WTC11 (cell line): ENCODE results near the gene TOP2B.

Experiments
- ATF1 ChIP-seq: sonication (generic); formaldehyde crosslinking; IDR thresholded peaks from 2 replicates; pipeline ENCODE4 v1.8.1; 2023; ENCODE audit warnings: mild to moderate bottlenecking, moderate library complexity, missing genetic modification reagents
- CBFB ChIP-seq: sonication (generic); formaldehyde crosslinking; IDR thresholded peaks from 2 replicates; pipeline ENCODE4 v1.8.1; 2022; ENCODE audit warnings: mild to moderate bottlenecking, low read depth, missing genetic modification reagents
- ESRRA ChIP-seq: sonication (generic); formaldehyde crosslinking; IDR thresholded peaks from 2 replicates; pipeline ENCODE4 v1.8.1; 2022; ENCODE audit warnings: mild to moderate bottlenecking, missing genetic modification reagents, borderline replicate concordance
- JAZF1 ChIP-seq: fragments of 250-450 bp; sonication (Bioruptor Pico); IDR thresholded peaks from 2 replicates; pipeline ENCODE4 v1.9.0; 2021; ENCODE audit warnings: moderate library complexity, mild to moderate bottlenecking, inconsistent platforms
- RELA ChIP-seq: sonication (generic); formaldehyde crosslinking; IDR thresholded peaks from 2 replicates; pipeline ENCODE4 v1.8.1; 2022; ENCODE audit warnings: missing genetic modification reagents, mild to moderate bottlenecking, borderline replicate concordance
- SOX15 ChIP-seq: fragments of 250-450 bp; sonication (Bioruptor Pico); IDR thresholded peaks from 2 replicates; pipeline ENCODE4 v1.9.0; 2021; ENCODE audit warnings: mild to moderate bottlenecking
- TP53 ChIP-seq: sonication (generic); formaldehyde crosslinking; IDR thresholded peaks from 2 replicates; pipeline ENCODE4 v1.8.1; 2023; ENCODE audit warnings: mild to moderate bottlenecking, missing genetic modification reagents
- ZNF263 ChIP-seq: sonication (generic); formaldehyde crosslinking; IDR thresholded peaks from 2 replicates; pipeline ENCODE4 v1.8.1; 2022; ENCODE audit warnings: low read depth, mild to moderate bottlenecking, moderate library complexity, missing genetic modification reagents
- TF ChIP-seq, protein P1 (sequence below): fragments of 200-600 bp; IDR thresholded peaks from 2 replicates; pipeline ENCODE4 v1.8.0; 2022; ENCODE audit warnings: antibody characterized with exemption
- TF ChIP-seq, protein P2 (sequence below): sonication (generic); formaldehyde crosslinking; IDR thresholded peaks from 2 replicates; pipeline ENCODE4 v1.8.1; 2022; ENCODE audit warnings: low read depth, mild to moderate bottlenecking, moderate library complexity, missing genetic modification reagents, borderline replicate concordance
- TF ChIP-seq, protein P3 (sequence below): sonication (generic); formaldehyde crosslinking; IDR thresholded peaks from 2 replicates; pipeline ENCODE4 v1.8.0; 2022; ENCODE audit warnings: mild to moderate bottlenecking, missing genetic modification reagents

DNA sequence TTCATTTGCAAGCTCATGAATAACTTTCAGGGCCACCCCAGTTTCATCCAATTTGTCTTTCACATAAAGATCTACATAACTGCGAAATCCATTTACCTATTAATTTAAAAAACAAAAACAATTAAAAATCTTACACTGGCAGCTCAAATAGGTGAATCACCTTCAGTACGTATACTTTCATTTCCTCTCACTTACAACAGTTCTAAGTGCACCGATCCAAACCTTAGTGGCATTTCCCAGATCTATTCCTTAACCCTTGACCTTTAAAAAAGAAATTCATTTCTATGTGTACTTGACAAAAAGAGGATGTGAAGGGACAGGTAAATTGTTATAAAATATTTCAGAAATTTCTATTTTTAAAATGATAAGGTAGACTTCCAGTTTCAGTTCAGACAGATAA lies 30.8 kb downstream of the TOP2B start:
- TF ChIP-seq RELA (CRISPR knock-in tag) (no peak), ATF1 (CRISPR knock-in tag) (no peak), ESRRA (CRISPR knock-in tag) (no peak), TP53 (CRISPR knock-in tag) (no peak), ZNF263 (CRISPR knock-in tag) (no peak), SOX15 (CRISPR knock-in tag) (no peak), CBFB (CRISPR knock-in tag) (no peak), JAZF1 (CRISPR knock-in tag) (no peak)
- TF ChIP-seq, protein P1, sequence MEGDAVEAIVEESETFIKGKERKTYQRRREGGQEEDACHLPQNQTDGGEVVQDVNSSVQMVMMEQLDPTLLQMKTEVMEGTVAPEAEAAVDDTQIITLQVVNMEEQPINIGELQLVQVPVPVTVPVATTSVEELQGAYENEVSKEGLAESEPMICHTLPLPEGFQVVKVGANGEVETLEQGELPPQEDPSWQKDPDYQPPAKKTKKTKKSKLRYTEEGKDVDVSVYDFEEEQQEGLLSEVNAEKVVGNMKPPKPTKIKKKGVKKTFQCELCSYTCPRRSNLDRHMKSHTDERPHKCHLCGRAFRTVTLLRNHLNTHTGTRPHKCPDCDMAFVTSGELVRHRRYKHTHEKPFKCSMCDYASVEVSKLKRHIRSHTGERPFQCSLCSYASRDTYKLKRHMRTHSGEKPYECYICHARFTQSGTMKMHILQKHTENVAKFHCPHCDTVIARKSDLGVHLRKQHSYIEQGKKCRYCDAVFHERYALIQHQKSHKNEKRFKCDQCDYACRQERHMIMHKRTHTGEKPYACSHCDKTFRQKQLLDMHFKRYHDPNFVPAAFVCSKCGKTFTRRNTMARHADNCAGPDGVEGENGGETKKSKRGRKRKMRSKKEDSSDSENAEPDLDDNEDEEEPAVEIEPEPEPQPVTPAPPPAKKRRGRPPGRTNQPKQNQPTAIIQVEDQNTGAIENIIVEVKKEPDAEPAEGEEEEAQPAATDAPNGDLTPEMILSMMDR, result no peak
- TF ChIP-seq, protein P2, sequence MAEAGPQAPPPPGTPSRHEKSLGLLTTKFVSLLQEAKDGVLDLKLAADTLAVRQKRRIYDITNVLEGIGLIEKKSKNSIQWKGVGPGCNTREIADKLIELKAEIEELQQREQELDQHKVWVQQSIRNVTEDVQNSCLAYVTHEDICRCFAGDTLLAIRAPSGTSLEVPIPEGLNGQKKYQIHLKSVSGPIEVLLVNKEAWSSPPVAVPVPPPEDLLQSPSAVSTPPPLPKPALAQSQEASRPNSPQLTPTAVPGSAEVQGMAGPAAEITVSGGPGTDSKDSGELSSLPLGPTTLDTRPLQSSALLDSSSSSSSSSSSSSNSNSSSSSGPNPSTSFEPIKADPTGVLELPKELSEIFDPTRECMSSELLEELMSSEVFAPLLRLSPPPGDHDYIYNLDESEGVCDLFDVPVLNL (CRISPR knock-in tag), result no peak
- TF ChIP-seq, protein P3, sequence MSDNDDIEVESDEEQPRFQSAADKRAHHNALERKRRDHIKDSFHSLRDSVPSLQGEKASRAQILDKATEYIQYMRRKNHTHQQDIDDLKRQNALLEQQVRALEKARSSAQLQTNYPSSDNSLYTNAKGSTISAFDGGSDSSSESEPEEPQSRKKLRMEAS (CRISPR knock-in tag), result no peak
